NCI-H2227 treated with DMSO at 0.1 percent for 48 hours (cell line): ENCODE results near the gene DUS2.
"Not testable (repeated sequence)": the region's sequence is repeated elsewhere in the genome, so short reads cannot be mapped to it uniquely, and the experiment has no call there.

ENCODE experiments used
- DNase-seq: peaks from one replicate; lab custom pipeline; 2025; lab: John Stamatoyannopoulos, UW

DUS2 gene

DNA sequence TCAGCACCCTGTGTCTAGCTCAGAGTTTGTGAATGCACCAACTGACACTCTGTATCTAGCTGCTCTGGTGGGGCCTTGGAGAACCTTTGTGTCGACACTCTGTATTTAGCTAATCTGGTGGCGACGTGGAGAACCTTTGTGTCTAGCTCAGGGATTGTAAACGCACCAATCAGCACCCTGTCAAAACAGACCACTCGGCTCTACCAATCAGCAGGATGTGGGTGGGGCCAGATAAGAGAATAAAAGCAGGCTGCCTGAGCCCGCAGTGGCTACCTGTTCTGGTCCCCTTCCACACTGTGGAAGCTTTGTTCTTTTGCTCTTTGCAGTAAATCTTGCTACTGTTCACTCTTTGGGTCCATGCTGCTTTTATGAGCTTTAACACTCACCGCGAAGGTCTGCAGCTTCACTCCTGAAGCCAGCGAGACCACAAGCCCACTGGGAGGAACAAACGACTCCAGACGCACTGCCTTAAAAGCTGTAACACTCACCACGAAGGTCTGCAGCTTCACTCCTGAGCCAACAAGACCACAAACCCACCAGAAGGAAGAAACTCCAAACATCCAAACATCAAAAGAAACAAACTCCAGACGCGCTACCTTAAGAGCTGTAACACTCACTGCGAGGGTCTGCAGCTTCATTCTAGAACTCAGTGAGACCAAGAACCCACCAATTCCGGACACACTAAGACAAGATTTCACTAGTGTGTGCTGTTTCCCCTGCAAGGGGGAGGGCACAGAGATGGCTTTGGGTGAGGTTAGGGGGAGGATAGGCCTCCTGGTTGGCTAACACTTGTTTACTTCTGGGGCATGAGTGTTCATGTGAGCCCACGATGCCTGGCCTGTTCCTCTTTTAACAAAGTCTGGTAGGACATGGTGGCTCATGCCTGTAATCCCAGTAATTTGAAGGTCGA lies 24.1 kb upstream of the DUS2 start, which contains the start of gene DPEP2:
DPEP2 (minus strand) TSS at position 706 of the 910 bp plus-strand sequence. CDS start 6,272 bp downstream, outside the sequence.
- DNase-seq, result not testable (repeated sequence)

- no peak for DNase-seq
These were observed 23.1 kb upstream of the DUS2 start for GRCh38 chr16:67999985-68000384.

GRCh38 chr16:68000450-68000849 lies 22.6 kb upstream of the DUS2 start:
- DNase-seq, result no peak

DNA sequence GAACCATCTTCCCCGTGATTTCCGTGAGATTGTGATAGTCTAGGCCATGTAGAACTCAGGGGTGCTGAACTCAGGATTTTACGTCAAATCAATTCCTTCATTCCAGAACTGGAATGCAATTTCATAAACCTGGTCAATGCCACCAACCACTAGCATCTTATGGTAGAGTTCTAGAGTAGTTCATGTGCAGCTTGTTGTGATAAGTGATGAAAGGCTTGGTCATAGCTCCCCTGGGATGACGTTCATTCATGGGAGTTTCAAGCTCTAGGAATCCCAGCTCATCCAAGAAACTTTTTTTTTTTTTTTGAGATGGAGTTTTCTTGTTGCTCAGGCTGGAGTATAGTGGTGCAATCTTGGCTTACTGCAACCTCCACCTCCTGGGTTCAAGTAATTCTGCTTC lies 20.1 kb upstream of the DUS2 start:
- no peak for DNase-seq

DNA sequence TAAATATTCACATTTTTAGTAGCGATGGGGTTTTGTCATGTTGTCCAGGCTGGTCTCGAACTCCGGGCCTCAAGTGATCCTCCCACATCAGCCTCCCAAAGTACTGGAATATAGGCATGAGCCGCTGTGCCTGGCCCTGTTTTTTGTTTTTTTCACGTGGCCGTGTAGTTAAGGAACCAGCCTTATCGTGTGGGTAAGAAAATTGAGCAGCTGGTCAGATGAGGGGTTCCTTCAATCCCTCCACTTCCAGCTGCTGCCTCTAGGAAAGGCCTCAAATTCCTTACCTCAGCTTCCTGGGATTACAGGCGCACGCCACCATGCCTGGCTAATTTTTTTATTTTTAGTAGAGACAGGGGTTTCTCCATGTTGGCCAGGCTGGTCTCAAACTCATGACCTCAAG lies 17.9 kb upstream of the DUS2 start:
- DNase-seq, result no peak

DNA sequence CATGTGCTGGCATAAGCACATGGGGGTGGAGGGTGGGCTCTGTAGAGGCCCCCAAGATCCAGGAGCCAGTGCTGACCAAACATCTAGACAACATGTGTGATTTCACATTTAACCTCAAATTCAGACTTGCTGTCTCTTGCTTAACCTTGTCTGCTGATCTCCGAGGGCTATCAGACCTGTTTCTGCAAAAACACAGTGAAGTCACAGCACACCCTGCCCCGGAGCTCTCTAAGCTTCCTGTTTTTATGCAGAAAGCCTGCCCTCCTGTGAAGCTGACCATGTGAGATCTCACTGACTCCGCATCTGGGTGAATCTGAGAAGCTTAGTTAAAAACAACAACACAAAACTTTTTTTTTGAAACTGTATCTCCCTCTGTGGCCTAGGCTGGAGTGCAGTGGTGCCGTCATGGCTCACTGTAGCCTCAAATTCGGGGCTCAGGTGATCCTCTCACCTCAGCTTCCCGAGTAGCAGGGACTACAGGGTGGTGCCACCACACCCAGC lies 17.2 kb upstream of the DUS2 start:
- DNase-seq, result no peak

DNA sequence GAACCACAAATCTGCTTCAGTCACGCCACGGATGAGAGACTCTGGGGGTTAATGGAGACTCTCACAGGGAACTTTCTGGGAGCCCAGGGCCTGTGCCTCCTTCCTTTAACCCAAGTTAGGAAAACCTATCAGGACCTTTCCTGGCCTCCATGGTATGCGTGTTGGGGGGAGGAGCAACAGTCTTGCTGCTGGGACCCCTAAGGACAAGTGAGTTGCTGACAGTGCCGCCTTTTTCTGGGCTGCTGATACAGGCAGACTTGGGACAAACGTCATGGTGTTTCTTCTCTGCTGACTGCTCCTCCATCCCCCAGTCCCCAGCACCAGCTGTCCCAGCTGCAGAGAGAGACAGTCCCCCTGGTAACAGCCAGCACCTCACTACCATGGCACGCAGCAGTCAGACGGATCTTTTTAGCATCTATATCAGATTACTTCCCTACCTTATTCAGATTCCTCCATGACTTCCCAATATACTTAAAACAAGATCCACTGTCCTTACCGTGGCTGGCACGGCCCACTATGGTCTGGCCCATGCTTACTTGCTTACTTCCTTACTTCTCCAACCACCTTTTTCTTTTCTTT lies 13.8 kb upstream of the DUS2 start:
- no peak for DNase-seq

DNA sequence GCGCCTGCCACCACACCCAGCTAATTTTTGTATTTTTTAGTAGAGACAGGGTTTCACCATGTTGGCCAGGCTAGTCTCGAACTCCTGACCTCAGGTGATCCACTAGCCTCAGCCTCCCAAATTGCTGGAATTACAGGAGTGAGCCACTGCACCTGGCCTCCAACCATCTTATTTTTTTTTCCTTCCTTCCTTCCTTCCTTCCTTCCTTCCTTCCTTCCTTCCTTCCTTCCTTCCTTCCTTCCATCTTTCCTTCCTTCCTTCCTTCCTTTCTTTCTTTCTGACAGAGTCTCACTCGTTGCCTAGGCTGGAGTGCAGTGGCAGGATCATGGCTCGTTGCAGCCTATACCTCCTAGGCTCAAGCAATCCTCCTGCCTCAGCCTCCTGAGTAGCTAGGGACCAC lies 13.2 kb upstream of the DUS2 start:
- DNase-seq, result not testable (repeated sequence)

GRCh38 chr16:68013440-68013839 lies 9.6 kb upstream of the DUS2 start:
- DNase-seq, result no peak

DNA sequence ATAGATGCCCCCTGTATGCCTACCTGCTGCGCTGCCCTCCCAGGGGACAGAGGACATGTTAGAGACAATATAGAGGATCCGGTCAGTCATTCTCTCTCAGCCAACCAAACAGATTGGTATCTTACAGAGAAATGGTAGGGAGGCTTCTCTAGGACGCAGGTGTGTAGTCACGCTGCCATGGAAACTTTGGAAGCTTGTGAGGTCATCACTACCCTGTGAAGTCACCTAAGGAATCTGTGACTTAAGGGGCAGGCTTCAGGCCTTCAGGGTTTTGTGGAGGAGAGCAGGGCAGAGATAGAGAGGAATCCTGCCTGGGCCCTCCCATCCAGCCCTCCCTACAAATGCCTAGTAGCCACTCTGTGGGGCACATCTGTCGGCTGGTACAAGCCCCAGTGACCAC lies 7.4 kb upstream of the DUS2 start, which contains the start of gene DPEP2NB:
DPEP2NB (minus strand) TSS at position 231 of the 400 bp plus-strand sequence; CDS start at position 90, 141 bp downstream.
- DNase-seq, result no peak

- no peak for DNase-seq
These were observed 3.9 kb upstream of the DUS2 start for GRCh38 chr16:68019167-68019680.

GRCh38 chr16:68021490-68021889 lies 1.6 kb upstream of the DUS2 start:
- DNase-seq, result no peak

- DNase-seq, result no peak
These were observed 781 bp upstream of the DUS2 start for GRCh38 chr16:68022278-68022727.

- no peak for DNase-seq
These were observed 5.9 kb downstream of the DUS2 start for GRCh38 chr16:68028996-68029395.

GRCh38 chr16:68030108-68030507 lies 7.0 kb downstream of the DUS2 start:
- not testable (repeated sequence) for DNase-seq

GRCh38 chr16:68031951-68032350 lies 8.9 kb downstream of the DUS2 start:
- DNase-seq, result no peak

DNA sequence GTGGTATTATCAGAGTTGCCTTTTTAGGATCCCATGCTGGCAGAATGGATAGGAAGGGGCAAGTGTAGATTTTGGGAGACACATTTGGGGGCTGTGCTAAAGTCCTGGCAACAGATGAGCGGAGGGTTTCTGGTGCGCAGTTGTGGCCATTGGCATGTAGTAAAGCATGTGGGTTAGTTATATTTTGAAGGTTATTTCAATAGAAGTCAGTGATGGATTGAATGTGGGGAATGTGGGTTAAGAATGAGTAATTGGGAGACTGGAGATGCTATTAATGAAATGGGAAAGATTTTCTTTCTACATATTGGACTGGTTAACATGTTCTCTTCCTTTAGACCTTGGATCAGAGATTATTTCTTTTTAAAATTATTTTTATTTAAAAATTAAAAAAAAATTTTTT lies 10.0 kb downstream of the DUS2 start:
- DNase-seq, result no peak

DNA sequence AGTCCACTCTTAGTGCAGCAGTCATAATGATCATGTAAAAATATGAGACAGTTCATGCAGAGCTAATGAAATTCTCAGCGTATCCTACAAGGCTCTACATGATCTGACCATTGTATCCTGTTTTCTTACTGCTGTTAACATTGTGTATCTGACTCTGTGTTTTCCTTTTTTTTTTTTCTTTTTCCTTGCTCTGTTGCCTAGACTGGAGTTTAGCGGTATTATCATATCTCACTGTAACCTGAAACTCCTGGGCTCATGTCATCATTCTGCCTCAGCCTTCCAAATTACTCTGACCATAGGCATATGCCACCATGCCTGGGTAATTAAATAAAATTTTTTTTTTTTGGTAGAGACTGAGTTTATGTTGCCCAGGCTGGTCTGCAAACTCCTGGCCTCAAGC lies 12.1 kb downstream of the DUS2 start:
- no peak for DNase-seq

- no peak for DNase-seq
These were observed 14.9 kb downstream of the DUS2 start for GRCh38 chr16:68037841-68038597.

DNA sequence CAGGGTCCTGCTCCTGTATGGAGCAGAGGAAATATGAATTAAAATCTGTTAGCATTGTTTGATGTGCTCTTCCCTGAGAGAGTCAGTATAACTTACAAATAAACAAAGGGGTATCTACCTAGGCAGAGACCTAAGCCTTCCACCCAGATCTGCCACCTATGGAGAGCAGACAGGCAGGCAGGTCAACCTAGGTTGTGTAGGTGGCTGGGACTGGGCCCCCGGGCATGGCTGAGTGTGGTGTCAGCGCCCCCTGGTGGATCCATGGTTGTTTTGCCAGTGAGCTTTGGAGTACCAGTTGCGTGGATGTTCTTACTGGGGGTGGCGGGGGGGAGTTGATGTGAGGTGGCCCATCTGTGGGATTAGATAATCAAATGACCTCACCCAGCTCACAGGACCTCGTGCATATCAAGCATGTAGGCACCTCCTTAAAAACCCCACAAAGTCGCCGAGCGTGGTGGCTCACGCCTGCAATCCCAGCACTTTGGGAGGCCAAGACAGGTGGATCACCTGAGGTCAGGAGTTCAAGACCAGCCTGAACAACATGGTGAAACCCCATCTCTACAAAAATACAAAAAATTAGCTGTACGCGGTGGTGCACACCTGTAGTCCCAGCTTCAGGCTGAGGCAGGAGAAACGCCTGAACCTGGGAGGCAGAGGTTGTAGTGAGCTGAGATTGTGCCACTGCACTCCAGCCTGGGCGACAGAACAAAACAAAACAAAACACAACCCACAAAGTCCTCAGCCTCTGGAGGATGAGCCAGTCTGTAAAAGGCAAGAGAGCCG lies 17.6 kb downstream of the DUS2 start:
- peak; percentile 28 for DNase-seq

GRCh38 chr16:68041783-68042182 lies 18.7 kb downstream of the DUS2 start:
- no peak for DNase-seq
